Keratinocyte (primary cell): ENCODE measurements around the gene PRDM10. TPM values are rescaled to one million over a fixed set of nuclear protein-coding genes. Genes with fewer than 3 reads are reported as not detected.

Experiments used
- DNase-seq: peaks from one replicate; pipeline ENCODE4 v3.0.0-alpha.2; 2011; ENCODE audit warnings: low read depth, missing footprints, low spot score
- FAIRE-seq: peaks from 2 replicates; lab custom pipeline; 2011; peaks lifted over from hg19 to GRCh38; lab: Jason Lieb, UNC
- H2AFZ ChIP-seq: 2 replicates; pipeline ENCODE4 v1.6.0; 2012; ENCODE audit warnings: low read length, control low read depth, inconsistent platforms; ENCODE audit not compliant: control insufficient read depth
- H3K27ac ChIP-seq: 2 replicates; pipeline ENCODE4 v1.5.1; 2011; ENCODE audit warnings: low read length; ENCODE audit not compliant: control insufficient read depth, insufficient read depth
- H3K27me3 ChIP-seq: 3 replicates; pipeline ENCODE4 v1.6.0; 2011; ENCODE audit warnings: low read length; ENCODE audit not compliant: control insufficient read depth, insufficient read depth; ENCODE audit errors: extremely low read depth
- H3K36me3 ChIP-seq, 2 experiments: 2 replicates in 1 of 2; 3 replicates in 1 of 2; pipeline ENCODE4 v1.5.1; 2011; ENCODE audit warnings: low read length in 2 of 2, mild to moderate bottlenecking in 1 of 2; ENCODE audit not compliant: control insufficient read depth in 2 of 2, insufficient read depth in 2 of 2; ENCODE audit errors: extremely low read depth in 1 of 2
- H3K4me1 ChIP-seq: 3 replicates; pipeline ENCODE4 v1.5.1; 2011; ENCODE audit warnings: low read length; ENCODE audit not compliant: control insufficient read depth, insufficient read depth; ENCODE audit errors: extremely low read depth
- H3K4me2 ChIP-seq: 3 replicates; pipeline ENCODE4 v1.6.0; 2011; ENCODE audit warnings: low read depth, low read length; ENCODE audit not compliant: control insufficient read depth, insufficient read depth; ENCODE audit errors: extremely low read depth
- H3K4me3 ChIP-seq, 3 experiments: fragments of 200-600 bp in 1 of 3; sonication (generic) in 1 of 3; 2 replicates in 2 of 3; 3 replicates in 1 of 3; pipeline ENCODE4 v1.5.1; 2011 to 2016; ENCODE audit warnings: low read length in 3 of 3, mild to moderate bottlenecking in 3 of 3, control low read depth in 2 of 3, inconsistent platforms in 1 of 3, low read depth in 1 of 3, mixed read lengths in 1 of 3, mixed run types in 1 of 3, moderate library complexity in 1 of 3; ENCODE audit not compliant: control insufficient read depth in 2 of 3, insufficient read depth in 2 of 3; ENCODE audit errors: extremely low read depth in 1 of 3
- H3K79me2 ChIP-seq: 2 replicates; pipeline ENCODE4 v1.6.0; 2012; ENCODE audit warnings: low read length; ENCODE audit not compliant: control insufficient read depth, insufficient read depth
- H3K9ac ChIP-seq: 3 replicates; pipeline ENCODE4 v1.6.0; 2011; ENCODE audit warnings: low read length; ENCODE audit not compliant: control insufficient read depth, insufficient read depth; ENCODE audit errors: extremely low read depth
- H3K9me1 ChIP-seq: 3 replicates; pipeline ENCODE4 v1.6.0; 2011; ENCODE audit warnings: low read length; ENCODE audit not compliant: control insufficient read depth, insufficient read depth; ENCODE audit errors: extremely low read depth
- H3K9me3 ChIP-seq: 2 replicates; pipeline ENCODE4 v1.5.1; 2012; ENCODE audit warnings: low read depth, low read length; ENCODE audit not compliant: control insufficient read depth
- H4K20me1 ChIP-seq: 3 replicates; pipeline ENCODE4 v1.6.0; 2011; ENCODE audit warnings: low read length; ENCODE audit not compliant: control insufficient read depth, insufficient read depth; ENCODE audit errors: extremely low read depth
- CTCF ChIP-seq, 3 experiments: IDR thresholded peaks in 1 of 3; conservative IDR thresholded peaks in 1 of 3; optimal IDR thresholded peaks in 1 of 3; 2 replicates in 2 of 3; 3 replicates in 1 of 3; pipeline versions ENCODE3 to v1.5.1; 2011; ENCODE audit warnings: low read length in 3 of 3, mild to moderate bottlenecking in 3 of 3, moderate library complexity in 2 of 3, control low read depth in 1 of 3, inconsistent platforms in 1 of 3; ENCODE audit not compliant: insufficient read depth in 2 of 3; ENCODE audit errors: extremely low read depth in 1 of 3
- EZH2 ChIP-seq: IDR thresholded peaks from one replicate; pipeline ENCODE4 v1.6.1; 2012; ENCODE audit warnings: inconsistent platforms, mild to moderate bottlenecking, low read length, moderate library complexity
- dilution Hi-C: fragments of 300-500 bp; cut with MboI; formaldehyde crosslinking; loops from one replicate; pipeline ENCODE4 v1.7.0; 2020; ENCODE audit warnings: low sequenced_read_pairs; ENCODE audit not compliant: extremely low pct_ligation_motif_present
- polyA plus RNA-seq, 5 experiments: library from polyadenylated mRNA; depleted of rRNA in 3 of 5; stranded (reverse) in 3 of 5; stranded (forward) in 1 of 5; unstranded in 1 of 5; fragments of >200 nt; gene quantifications; 1 replicate in 1 of 5; 2 replicates in 3 of 5; 3 replicates in 1 of 5; pipeline versions ENCODE4 v1.2.1 to v1.2.3, GENCODE V29; 2011 to 2012; ENCODE audit warnings: missing spikeins in 2 of 5, low read depth in 1 of 5, low replicate concordance in 1 of 5

The PRDM10 gene
- polyA plus RNA-seq, 1 donor (not counting 4 experiments of a cell fraction or from before 2014, with no cell fraction given) = 4.7 TPM

- no peaks in the 10 kb centered on the region for H3K4me1 ChIP-seq
- peaks cover 3 to 8% of the 10 kb centered on the region in 2 experiments for H3K36me3 ChIP-seq
- H3K9me1 ChIP-seq = no peaks in the 10 kb centered on the region
- H2AFZ ChIP-seq = no peak overlapping the region
- no peaks in the 10 kb centered on the region for H3K9me3 ChIP-seq
- FAIRE-seq (no peak), DNase-seq (no peak)
- H3K79me2 ChIP-seq = no peaks in the 10 kb centered on the region
- TF ChIP-seq CTCF (optimal IDR thresholded peaks at IDR 0.05 in 1 of 3, IDR thresholded peaks at IDR 0.05 in 1 of 3, conservative IDR thresholded peaks at IDR 0.05 in 1 of 3; ENCODE audit: extremely low read depth in 1 of 3, insufficient read depth in 2 of 3, low read length in 3 of 3) (no peak), EZH2 (no peak)
- dilution Hi-C loops = no loop called here
- H3K27ac ChIP-seq = no peak overlapping the region
- H3K27me3 ChIP-seq = no peaks in the 10 kb centered on the region
- H3K4me3 ChIP-seq = no peak overlapping the region
- H4K20me1 ChIP-seq = peaks cover 3% of the 10 kb centered on the region
- H3K4me2 ChIP-seq = no peak overlapping the region
- no peak overlapping the region for H3K9ac ChIP-seq
Measured at GRCh38 chr11:129951201-129951865, 51.3 kb downstream of the PRDM10 start.

GRCh38 chr11:129950101-129951091, 52.2 kb downstream of the PRDM10 start:
- no peak for TF ChIP-seq CTCF (optimal IDR thresholded peaks at IDR 0.05 in 1 of 3, IDR thresholded peaks at IDR 0.05 in 1 of 3, conservative IDR thresholded peaks at IDR 0.05 in 1 of 3; ENCODE audit: extremely low read depth in 1 of 3, insufficient read depth in 2 of 3, low read length in 3 of 3)
- no peak for TF ChIP-seq EZH2
- no peaks in the 10 kb centered on the region for H3K9me3 ChIP-seq
- H4K20me1 ChIP-seq = peaks cover 3% of the 10 kb centered on the region
- dilution Hi-C loops = no loop called here
- no peaks in the 10 kb centered on the region for H3K9me1 ChIP-seq
- H3K36me3 ChIP-seq = peaks cover 3 to 10% of the 10 kb centered on the region in 2 experiments
- no peak overlapping the region for H3K27ac ChIP-seq
- H3K4me2 ChIP-seq = no peak overlapping the region
- H3K4me3 ChIP-seq = no peak overlapping the region
- DNase-seq (no peak), FAIRE-seq (no peak)
- H3K9ac ChIP-seq = no peak overlapping the region
- H3K79me2 ChIP-seq = no peaks in the 10 kb centered on the region
- H2AFZ ChIP-seq = no peak overlapping the region
- no peaks in the 10 kb centered on the region for H3K4me1 ChIP-seq
- no peaks in the 10 kb centered on the region for H3K27me3 ChIP-seq
